ENCODE data around the gene RHOT1. TPM values are rescaled to one million over a fixed set of nuclear protein-coding genes. Genes with fewer than 3 reads are reported as not detected.
"Not testable (repeated sequence)": the region's sequence is repeated elsewhere in the genome, so short reads cannot be mapped to it uniquely, and the experiment has no call there.

Gene RHOT1
- total RNA-seq, 1 experiment from 2014 or later: 39.1 TPM

DNA sequence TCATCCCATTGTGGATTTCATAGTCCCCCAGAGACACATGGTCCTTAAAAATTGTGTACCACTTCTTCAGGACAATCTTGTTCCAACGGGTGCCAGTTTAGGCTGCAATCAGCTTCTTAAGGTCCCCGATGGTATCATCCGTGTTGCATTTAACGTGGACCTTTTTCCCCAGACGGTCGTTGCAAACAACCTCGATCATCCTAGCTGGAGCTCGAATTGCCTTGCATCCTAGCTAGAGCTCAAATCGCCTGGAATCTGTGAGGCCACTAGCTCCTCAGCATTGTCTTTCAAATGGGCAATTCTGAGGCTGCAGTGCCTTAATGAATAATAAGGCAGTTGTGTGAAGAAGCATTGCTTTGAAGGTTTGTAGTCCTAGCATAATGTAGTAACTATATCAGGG, 85.6 kb downstream of the RHOT1 start:
- no peak for DNase-seq (ENCODE audit: low read depth)

DNA sequence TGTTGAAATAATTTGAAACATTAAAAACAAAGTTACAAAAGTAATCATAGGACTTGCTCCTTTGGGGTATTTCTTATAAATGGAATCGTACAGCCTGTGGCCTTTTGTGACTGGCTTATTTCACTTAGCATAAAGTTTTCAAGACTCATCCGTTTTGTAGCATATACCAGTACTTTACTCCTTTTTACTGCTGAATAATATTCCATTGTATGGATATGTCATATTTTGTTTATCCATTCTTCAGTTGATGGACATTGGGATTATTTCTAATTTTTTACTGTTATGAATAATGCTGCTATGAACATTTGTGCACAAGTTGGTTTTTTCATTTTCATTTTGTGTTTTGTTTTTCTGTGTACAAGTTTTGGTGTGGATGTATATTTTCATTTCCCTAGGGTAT, 93.3 kb downstream of the RHOT1 start:
- no peak for DNase-seq (ENCODE audit: low read depth)

DNA sequence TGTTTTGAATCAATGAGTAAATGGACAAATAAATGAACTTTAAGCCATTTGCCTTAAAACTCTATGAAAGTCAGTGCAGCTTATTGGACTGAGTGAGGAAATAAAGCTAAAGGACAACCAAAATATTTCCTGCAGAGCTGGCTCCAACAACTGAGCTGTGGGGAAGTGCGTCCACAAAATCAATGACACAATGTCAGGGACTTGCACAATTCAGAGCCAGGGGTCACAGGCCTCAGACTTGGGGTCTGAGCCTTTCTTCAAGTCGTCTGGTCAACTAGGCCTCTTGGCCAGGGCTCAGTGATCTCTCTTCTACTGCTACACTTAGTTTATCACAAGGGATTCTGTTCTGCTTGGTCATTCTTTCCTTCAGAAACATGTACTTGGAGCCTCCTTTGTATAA, 97.2 kb downstream of the RHOT1 start:
- DNase-seq (ENCODE audit: low read depth): no peak

DNA sequence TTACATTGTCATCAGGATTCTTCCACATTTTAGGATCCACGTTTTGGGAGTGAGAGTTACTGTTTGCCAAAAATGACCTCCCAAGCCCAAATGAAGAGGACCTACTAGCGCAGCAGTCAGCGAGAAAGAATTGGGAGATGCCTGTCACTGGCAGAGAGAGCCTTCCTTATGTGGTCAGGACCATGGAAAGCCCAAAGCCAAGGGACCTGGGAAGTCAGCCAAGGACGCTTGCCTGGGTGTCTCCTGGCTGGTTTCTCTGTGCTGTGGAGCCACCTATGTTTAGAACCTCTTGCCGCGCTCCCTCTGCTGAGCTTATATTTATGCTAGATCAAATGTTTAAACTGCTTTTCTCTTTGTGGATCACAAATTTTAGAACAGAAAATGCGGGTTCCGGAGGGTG, 98.4 kb downstream of the RHOT1 start:
- DNase-seq (ENCODE audit: low read depth): peak; percentile 49

DNA sequence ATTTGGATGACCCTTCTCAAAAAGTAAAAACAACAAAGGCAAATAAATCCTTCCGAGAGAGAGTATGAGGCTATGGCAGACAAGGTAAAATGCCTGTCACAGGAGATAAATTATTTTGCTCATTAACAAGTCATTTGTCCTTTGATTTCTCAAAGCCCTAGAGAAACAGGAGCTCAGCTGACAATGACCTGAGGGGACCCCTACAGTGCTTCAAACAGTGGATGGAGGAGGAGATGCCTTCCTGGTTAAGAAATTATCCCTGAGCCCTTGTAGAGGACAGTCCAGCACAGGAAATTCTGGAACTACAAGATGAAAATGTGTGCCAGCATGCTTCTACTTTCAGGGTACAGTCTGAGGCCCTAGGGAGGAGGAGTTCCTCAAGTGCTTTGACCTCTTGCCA, 99.3 kb downstream of the RHOT1 start:
- DNase-seq (ENCODE audit: low read depth): no peak

DNA sequence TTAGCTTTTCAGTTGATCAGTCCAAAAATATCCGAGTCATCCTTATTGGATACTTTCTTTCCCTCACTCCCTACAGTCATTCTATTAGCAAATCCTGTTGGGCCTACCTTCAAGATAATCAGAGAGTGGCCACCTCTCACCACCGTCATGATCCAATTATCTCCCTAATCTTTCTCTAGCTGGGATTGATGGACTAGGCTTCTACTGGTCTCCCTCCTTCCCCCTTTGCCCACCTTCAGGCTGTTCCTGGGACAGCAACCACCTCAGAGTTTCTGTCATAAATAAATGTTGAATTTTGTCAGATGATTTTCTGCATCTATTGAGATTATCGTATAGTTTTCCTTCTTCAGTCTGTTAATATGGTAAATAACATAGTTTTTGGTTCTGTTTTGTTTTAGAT, 107.2 kb downstream of the RHOT1 start:
- no peak for DNase-seq (ENCODE audit: low read depth)

DNA sequence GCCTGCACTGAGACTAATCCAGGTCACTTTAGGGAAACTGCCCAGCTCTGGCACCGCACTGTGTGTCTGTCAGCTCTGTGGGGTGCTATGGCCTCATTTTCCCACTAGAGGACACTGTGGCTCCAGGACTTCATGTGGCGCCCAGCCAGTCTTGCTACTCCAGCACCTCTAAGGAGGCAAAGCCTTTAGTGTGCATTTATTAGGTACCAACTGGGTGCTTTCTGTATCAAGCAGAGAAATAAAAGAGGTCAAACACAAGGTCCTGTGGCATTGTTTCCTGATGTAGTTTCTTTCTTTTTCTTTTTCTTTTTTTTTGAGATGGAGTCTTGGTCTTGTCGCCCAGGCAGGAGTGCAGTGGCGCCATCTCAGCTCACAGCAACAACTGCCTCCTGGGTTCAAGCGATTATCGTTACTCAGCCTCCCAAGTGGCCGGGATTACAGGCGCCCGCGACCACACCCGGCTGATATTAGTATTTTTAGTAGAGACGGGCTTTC, 110.9 kb downstream of the RHOT1 start:
- DNase-seq (ENCODE audit: low read depth): peak; percentile 67

DNA sequence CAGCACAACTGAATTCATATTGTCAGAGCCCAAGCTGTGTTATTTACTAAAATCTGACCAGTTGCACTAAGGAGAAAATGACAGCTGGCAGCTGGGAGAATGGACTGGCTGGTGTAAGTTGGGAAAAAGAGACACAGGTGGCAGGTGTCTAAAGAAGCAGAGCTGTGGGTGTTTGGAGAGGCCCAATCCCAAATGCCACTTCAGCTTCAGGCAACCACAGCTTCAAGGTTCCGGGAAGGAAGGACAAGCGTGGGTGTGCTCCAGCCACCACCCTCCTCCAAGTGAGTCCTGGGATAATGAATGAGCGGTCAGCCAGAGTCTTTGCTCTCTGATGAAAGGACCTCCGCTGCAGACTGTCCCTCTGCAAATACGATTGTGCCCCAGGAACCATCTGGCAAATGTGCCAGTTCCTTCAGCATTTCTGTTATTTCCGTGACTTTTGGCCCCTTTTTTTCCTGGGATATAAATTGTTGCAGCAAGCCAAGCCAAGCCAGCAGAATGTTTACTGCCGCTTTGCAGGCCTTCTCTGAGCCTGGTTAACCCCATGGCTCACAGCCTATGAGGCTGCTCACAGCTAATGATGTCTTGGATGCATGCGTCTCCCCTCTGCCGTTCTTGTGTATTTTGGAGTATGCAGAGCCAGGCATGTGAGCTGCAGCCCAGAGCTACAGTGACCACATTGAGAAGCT, 113.9 kb downstream of the RHOT1 start:
- no peak for DNase-seq (ENCODE audit: low read depth)

DNA sequence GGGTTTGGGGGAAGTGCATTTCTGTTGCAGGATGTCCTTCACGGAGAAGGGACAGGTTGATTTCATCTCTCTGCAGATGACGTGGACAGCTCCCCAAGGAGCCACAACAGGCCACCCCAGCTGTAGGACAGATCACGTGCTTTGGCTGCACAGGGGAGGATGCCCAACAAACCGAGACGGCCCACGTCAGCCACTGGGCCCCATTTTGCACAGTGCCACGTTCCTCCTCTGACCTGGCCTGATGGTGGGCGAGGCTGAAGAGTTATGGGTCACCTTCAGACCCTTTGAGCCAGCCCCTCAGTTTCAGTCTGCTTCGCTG, 114.4 kb downstream of the RHOT1 start:
- DNase-seq (ENCODE audit: low read depth): no peak

DNA sequence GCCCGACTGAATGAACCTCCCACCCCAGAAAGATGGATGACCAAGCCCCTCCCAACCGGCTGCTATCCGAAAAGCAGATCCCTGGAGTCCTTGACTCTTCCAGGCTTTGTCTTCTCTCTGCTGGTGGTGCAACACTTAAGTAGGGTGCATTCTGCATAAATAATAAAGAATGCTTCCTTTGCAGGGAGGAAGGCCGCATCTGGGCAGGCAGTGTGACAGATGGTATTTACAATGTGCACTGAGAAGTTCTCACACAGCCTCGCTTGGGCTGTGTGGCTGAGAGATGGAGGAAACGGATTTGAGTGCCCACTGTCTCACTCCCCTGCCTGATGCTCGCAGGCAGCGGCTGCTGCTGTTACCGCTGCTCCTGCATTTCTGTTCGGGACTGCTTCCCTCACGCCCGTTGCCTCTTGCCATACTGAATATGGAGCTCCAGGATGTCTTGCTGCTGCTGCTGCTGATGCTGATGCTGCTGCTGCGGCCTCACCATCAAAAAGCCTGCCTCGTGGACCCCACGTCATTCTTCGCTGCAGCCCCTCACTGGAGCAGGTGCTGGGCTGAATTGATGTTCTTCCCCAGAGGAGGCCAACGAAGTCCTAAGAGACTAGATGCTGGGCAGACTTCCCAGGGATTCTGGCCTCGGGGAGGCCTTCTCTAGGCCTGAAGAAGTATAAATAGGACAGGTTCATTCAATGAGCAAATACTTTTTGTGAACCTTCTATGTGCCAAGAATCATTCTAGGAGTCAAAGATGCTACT, 116.3 kb downstream of the RHOT1 start:
- DNase-seq (ENCODE audit: low read depth): no peak

DNA sequence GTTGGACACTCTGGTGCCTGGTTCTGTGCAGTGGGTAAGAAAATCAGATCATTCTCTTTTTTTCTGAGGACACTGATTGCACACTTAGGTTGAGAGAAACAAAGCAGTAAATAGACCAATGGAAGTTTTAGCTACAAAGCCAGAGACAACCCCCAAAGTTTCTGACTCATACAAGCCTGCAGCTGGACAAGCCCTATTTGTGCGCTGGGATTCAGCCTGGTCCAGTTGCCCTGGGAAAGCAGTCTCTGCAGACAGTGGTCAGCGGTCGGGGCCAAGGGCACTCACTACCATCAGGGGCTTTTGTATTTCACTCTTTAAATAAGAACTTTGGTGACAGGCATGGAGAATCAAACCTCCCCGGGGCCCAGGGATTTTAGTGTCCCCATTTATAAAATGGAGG, 117.3 kb downstream of the RHOT1 start:
- peak; percentile 63 for DNase-seq (ENCODE audit: low read depth)

DNA sequence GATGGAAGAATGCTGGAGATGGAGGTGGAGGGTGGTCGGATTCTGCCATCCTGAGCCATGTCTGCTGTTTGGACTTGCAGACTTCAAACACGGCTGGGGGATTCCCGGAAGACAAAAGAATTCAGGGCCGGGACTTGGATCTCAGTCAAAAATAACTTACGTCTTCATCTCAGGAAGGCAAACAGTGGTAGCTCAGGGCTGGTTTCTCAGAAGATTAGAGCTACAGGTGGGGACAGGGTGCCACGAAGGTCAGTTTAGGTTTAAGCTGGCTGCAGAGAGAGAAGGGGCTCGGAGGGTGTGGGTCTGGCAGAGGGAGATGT, 119.1 kb downstream of the RHOT1 start:
- DNase-seq (ENCODE audit: low read depth): no peak

DNA sequence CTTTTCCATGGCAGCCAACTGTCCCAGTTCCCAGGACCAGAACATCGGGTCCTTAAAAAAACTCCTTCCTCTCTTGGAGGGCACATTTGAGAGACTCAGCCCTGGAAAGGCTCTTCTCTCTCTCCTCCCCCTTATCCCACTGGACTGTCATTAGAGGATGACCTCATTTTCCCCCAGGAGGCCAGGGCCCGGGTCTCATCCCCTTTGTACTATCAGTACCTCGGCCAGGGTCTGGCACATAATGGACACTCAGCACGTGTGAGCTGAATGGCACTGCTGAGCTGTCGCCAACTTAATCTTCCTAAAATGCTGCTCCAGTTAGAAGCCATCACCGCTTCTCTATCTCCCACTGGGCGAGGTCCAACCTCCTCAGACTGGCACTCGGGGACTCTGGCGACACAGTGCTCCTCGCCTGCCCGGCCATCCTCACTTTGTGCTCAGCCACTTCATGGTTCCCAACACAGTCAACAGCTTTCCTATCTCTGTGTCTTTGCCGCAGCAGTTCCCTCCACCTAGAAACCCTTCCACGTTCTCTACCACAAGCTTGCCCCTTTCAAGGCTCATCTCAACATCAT, 119.7 kb downstream of the RHOT1 start:
- DNase-seq (ENCODE audit: low read depth): no peak

DNA sequence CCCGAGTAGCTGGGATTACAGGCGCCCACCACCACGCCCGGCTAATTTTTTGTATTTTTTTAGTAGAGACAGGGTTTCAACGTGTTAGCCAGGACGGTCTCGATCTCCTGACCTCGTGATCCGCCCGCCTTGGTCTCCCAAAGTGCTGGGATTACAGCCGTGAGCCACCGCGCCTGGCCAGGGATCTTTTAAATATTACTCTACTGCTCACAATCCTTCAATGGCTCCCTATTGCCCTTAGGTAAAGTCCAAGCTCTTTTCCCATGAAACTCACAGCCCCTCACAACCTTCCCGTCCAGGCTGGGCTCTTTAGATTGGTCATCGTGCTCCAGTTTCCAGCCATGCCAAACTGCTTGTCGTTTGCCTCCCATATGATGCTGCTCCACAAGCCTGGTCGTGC, 121.2 kb downstream of the RHOT1 start:
- not testable (repeated sequence) for DNase-seq (ENCODE audit: low read depth)

DNA sequence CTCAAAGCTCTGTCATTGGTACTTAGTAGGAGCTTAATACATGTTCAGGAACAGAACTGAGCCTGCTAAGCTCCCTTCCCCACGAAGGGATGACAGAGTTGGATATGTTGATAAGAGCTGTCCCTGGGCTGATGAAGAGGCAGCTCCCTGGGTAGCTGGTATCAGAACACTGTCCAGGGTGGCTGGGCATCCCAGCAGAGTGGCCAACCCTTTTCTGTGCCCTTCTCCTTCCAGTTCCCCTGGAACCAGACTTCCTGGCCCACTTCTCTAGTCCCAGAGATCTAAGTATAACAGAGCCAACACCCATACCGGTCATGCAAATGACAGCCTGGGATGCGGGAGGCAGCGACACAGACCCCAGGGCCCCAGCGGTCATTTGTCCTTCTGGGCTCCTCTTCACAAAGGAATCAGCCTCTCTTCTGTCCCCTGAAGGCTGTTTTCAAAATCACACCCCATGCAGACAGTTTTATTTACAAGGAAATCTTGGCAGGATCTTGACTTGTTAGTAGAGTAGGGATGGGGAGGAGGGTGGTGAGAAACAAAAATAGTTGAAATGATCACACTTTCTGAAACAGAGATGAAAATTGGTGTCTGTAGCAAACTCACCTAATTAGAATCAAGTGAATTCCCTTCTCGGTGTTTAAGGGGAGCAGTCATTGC, 122.0 kb downstream of the RHOT1 start:
- peak; percentile 22 for DNase-seq (ENCODE audit: low read depth)

DNA sequence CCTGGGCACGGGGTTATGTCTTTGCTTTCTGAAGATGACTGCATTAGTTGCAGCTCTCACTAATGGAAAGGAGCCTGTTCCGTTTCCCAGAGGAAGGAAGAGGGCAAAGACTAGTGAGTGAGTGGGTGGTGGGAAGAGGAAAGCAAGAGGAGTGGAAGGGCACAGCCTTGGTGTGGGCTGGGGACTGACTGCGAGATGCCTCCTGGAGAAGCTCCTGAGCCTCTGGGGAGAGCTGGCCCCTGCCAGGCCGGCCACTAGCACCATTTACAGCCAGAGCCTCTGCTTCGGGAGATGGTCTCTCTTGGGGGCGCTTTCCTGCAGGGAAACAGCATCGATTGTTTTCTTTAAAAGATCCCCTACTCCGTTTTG, 122.5 kb downstream of the RHOT1 start:
- DNase-seq (ENCODE audit: low read depth): no peak

DNA sequence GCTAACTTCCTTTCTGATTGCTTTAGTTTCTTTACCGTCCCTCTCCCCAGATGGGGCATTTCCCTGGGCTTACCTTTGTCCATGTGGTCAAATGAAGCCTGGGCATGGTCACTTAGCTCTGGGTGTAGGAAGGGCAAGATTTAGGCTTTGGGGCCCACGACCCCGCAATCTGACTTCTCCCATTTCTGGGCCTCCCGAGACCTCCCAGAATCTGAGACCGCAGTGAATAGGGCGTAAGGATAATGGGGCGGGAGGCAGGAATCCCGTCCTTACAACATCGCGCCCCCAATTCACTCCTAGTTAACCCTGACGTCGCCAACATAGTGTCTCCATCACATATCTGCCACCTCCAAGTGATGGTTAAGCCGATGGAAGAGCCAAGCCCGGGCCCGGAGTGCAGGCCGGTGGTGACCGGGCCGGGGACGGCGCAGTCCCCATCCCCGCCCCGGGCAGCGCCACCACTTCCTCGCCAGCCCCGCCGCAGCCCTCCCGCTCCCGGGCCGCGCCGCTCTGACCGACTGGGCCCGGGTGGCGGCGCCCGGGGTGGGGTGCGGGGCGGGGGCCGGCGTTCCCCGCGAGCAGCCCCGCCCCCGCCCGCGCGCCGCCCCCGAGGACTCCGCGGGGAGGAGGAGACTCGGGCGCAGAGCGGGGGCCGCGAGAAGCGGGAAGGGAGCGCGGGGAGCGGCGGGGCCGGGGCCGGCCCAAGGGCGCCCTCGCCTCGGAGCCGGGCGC, 123.1 kb downstream of the RHOT1 start, which contains the start of gene RHBDL3:
TSS of gene RHBDL3 (plus strand) at position 641 of the 732 bp plus-strand sequence. CDS start 358 bp downstream, outside the sequence.
- no peak for DNase-seq (ENCODE audit: low read depth)

DNA sequence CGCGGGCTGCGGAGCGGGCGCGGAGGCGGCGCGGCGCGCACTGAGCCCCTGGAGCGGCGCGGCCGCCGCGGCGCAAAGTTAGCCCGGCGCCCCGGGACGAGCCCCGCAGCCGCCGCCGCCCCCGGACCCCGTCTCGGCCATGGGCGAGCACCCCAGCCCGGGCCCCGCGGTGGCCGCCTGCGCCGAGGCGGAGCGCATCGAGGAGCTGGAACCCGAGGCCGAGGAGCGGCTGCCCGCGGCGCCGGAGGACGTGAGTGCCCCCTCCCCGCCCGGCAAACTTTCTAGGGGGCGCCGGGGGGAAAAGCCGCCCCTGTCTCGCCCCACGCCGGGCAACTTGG, 123.7 kb downstream of the RHOT1 start:
- no peak for DNase-seq (ENCODE audit: low read depth)

DNA sequence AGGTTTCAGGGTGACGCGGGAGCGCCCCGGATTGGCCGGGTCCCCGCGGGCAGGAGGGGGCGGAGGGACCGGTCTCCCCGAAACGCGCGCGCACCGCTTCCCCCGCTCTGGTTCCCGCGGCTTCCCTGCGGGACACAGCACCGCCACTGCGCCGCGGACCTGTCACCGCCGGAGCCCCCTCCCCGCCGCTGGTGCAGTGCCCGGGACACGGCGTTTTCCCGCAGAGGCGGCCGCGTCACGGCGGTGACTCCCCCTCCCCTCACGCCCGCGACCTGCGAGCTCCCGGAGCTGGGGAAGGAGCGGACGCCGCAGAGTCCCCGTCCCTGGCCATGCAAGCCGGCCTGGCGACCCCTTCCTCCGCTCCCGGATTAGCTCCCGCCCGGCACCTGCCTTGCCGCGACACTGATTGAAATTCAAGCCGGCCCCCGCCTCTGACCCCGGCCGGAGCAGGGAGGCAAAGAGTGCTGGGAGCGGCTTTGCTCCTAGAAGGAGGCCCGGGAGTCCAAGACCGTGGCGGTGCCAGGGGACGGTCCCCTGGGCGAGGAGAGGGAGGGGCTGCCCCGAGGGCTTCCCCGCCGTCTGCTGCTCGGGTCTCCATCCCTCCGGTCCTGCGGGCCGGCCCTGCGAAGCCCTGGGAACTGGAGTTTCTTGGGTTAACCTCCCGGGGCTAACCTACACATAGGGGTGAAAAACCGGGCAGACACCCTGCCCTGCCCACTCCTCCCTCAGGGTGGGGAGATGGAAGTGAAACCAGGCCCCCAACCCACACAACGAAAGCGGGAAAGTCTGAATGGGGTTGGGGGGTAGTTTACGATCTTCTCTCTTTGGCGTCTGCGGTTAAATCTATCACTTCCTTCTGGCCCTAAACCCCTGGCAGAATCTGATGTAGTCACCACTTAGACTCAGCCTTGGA, 124.3 kb downstream of the RHOT1 start:
- no peak for DNase-seq (ENCODE audit: low read depth)

DNA sequence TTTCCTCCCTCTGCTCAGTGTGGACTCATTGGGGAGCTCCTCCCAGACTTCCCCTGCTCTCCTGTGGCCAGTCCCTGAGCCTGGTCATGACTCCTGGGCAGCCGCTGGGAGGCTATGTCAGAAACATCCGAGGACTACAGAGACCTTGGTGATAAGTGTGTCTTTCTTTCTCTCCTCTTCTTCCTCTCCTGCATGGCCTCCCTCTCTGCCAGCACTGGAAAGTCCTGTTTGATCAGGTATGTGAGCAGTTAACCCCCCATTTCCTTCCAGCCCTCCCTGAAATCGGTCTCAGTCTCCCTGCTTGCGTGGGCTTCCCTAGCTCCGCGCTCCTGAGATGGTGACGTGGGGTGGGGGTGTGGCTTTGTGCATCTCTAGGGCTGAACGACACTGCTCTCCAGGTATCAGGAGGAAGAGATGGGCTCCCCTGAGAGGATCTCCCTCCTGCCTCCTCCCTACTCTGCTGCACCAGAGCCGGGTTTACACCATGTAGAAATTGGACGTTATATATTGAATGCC, 125.4 kb downstream of the RHOT1 start:
- DNase-seq (ENCODE audit: low read depth): peak; percentile 31
